Lung microvascular endothelial cell (primary cell): ENCODE measurements around the gene VMO1. TPM values are rescaled to one million over a fixed set of nuclear protein-coding genes. Genes with fewer than 3 reads are reported as not detected.

Experiments
- DNase-seq, 2 donors: peaks; one replicate each; pipeline versions ENCODE4 v3.0.0 to v3.0.0-alpha.2; 2010; ENCODE audit warnings: low read depth in 2 of 2
- total RNA-seq: library from RNA; depleted of rRNA; stranded (reverse); fragments of >200 nt; gene quantifications from 2 replicates; pipeline ENCODE4 v1.2.1, GENCODE V29; 2014

Gene VMO1
- total RNA-seq, 1 donor from 2014 or later: not detected

DNA sequence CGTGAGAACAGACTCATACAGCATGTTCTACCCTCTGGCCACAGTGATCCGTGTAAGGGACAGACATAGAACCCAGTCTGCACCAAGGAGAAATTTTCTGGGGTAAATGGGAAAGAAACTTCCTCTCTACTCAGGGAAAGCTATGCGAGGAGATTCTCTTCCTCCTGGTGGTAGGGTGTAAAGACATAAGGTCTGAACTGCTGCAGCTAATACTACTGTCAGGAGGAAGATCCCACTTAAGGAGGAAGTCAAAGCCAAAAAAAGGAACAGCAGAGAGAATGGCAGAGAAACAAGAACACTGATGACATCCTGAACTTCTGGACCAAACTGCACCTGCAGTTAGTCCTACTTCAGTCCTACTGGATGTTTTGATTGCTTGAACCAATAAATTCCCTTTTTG is 21.6 kb downstream of the VMO1 start:
- DNase-seq: no peak

DNA sequence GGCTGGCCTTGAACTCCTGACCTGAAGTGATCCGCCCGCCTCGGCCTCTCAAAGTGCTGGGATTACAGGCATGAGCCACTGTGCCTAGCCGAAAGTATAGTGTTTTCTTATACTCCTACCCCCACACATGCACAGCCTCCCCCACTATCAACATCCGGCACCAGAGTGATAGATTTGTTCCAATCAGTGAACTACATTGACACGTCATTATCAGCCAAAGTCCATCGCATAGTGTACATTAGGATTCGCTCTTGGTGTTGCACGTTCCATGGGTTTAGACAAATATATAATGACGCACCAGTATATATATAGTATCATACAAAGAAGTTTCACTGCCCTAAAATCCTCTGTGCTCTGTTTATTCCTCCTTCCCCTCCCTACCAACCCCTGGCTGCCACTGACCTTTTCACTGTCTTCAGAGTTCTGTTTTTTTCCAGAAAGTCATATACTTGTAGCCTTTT is 26.4 kb downstream of the VMO1 start:
- DNase-seq: no peak

DNA sequence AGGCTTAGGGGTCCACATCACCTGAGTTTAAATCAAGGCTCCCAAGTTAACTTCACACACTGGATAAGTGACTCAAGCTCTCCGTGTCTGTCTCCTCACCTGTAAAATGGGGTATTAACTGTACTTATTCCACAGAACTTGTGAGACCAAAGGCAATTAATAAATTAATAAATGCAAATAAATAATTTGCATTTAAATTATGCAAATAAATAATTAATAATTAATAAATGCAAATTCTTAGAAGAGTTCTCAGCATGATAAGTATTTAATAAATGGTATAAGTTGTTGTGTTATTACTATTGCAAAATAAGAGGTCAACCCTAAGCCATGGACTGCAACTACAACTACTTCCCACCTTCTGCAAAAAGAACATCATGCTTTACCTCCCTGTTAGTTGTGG is 32.8 kb downstream of the VMO1 start:
- no peak for DNase-seq

DNA sequence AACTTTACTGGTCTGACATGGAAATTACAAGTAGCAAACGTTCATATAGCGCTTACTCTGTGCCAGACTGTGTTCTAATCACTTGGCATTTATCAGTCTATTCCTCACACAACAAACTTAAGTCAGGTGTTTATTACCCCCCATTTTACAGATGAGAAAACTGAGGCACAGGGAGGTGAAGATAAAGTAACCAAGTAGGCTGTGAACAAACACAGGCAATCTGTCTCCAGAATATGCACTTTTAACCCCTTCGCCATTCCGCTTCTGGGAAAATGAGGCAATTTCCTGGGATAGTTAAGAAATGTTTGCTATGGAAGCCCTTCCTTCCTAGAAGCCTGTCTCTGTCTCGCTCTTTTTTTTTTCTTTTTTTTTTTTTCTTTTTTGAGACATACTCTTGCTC is 34.2 kb downstream of the VMO1 start:
- peak in 1 of 2 donors; percentile 54 for DNase-seq

DNA sequence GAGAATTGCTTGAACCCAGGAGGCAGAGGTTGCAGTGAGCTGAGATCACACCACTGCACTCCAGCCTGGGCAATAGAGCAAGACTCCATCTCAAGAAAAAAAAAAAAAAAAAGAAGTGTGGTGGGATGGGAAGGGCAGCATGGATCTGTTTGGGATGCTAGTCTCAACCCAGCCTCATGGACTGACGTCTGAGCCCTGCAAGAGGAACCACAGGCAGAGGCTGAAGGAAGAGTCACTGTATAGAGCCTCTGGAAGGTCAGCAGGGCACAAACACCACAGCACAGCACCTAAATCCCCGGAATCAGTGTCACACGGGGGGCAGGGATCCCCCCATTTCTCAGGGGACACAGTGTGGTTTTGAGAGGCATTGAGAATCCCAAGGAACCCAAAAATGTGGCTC is 35.6 kb downstream of the VMO1 start:
- DNase-seq: no peak

DNA sequence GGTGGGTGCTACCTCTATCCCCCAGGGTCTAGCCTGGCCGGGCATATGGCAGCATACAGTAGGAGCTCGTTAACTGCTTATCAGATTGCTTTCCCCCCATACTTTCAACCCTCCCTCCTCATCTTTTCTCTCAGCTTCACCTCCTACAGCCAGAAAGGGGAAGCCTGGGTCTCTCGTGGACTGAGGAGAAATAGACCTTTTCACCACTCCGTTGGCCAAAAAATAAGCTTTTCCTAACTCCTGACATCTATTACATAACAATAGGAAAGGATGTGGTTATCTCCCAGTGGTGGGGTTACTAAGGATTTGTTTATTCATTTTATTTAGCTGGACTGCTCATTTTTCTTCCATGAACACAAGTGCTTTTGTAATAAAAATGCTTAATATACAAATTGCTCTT is 37.5 kb downstream of the VMO1 start:
- DNase-seq: no peak

DNA sequence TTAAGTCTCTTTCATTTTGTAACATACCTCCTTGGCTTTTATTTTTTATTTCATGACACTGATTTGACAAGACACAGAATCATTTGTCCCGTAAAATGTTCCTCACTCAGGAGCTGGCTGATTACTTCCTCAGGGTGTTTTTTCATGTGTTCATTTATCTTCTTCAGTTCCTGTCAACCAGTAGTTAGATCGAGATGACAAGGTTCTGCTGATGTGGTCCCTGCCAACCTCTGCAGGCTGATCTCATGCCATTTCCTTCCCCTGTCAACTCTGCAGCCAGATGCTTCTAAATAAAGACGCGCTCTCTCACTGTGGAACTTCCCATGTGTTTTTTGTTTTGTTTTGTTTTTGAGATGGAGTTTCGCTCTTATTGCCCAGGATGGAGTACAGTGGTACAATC is 38.3 kb downstream of the VMO1 start:
- DNase-seq: peak; percentile 57 to 74

DNA sequence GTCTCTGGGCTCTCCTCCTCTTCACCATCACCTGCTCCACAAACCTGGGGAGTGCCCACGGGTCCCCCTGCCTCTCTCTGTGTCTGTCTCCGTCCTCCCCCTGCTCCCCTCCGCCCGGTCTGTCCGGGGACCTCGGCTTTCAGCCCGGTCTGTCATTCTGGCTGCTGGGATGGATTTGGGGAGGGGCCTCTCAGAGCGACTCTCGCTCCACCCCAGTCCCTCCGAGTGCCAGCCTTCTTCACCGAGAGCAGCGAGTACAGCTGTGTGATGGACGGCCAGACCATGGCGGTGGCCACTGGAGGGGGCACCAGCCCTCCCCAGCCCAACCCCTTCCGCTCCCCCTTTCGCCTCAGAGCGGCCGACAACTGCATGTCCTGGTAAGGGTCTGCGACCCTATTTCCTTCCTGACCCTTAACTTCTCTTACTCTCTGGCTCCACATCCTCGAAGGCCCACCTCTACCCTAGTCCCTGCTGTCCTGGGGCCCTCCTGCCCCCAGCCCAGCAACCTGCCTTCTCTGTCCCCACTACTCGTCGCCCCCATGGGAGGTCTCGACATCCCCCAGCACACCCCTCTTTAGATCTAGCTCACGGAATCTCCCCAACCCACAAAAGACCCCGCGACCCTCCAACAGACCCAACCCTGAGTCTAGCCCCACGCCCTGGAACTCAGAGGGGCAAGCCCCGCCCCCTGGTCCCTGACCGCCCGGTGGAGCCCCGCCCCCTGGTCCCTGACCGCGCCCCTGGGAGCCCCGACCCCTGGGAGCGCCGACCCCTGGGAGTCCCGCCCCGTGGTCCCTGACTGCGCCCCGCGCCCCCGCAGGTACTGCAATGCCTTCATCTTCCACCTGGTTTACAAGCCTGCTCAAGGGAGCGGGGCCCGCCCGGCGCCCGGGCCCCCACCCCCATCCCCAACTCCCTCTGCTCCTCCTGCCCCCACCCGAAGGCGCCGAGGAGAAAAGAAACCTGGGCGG is 40.9 kb downstream of the VMO1 start:
- no peak for DNase-seq

DNA sequence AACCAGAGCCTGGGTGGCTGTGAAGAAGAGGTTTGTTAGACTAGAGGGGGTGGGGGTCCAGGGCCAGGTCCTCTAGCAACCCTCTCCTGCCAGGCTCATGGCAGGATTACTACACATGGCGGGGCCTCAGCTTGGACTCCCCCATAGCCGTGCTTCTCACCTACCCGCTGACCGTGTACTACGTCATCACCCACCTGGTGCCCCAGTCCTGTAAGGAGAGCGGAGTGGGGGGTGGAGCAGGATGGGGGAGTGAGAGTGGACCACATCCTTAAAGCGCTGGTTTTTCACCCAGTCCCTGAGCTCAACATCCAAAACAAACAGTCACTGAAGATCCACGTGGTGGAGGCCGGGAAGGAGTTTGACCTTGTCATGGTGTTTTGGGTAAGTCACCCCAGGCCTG is 42.3 kb downstream of the VMO1 start:
- DNase-seq: no peak

DNA sequence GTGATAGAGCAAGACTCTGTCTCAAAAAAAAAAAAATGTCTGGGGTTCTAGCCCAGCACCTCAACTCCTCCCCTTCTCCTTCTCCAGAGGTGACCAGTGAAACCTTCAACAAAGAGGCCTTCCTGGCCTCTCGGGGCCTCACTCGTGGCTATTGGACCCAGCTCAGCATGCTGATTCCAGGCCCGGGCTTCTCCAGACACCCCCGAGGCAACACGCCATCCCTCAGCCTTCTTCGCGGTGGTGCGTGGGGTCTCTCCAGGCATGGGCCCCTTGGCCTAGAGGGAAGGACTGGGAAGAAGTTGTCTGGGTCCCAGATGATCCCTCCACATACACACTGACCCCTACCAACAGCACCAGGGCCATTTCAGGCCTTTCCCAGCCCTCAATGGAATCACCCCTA is 42.9 kb downstream of the VMO1 start:
- no peak for DNase-seq

DNA sequence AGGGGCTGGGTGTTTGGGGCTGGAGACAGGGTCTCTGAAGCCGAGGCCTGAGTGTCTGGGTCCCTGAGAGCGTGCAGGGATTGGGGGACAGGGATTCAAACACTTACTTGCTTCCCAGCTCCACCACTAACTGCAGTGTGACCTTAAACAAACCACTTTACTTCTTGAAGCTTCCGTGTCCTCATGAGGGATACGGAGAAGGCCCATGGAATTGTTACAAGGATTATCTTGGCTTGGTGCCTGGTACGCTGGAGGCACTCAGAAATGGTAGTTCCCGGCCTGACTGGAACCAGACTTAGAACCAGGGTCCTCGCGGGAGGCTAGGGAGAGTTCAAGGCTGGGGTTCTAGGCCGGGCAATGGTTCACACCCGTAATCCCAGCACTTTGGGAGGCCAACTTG is 43.5 kb downstream of the VMO1 start:
- no peak for DNase-seq

DNA sequence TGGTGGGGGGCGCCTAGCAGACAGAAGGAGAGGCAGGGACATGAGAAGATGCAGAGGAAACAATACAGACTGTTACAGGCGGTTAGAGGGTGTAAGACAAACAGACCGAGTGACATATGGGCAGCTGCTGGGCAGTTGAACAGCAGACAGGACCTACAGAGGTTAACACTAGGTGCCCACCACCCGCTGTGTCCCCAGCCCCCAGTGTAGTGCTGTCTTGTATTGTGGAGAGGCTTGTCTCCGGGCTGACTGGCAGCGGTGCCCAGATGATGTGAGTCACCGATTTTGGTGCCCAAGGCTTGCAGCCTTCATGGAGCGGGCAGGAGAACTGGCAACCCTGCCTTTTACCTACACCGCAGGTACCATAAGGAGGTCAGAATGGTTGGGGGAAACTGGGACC is 44.0 kb downstream of the VMO1 start:
- no peak for DNase-seq

DNA sequence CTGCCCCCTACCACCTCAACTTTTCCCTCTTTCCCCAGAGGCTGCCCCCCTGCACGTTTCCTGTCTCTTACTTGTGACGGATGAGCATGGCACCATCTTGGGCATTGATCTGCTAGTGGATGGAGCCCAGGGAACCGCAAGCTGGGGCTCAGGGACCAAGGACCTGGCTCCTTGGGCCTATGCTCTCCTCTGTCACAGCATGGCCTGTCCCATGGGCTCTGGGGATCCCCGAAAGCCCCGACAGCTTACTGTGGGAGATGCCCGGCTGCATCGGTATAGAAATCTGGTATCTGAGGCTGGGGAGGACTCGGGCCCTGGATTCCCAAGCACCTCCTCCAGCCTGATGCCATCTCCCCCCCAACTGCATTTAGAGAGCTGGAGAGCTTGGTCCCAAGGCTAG is 44.6 kb downstream of the VMO1 start:
- no peak for DNase-seq

DNA sequence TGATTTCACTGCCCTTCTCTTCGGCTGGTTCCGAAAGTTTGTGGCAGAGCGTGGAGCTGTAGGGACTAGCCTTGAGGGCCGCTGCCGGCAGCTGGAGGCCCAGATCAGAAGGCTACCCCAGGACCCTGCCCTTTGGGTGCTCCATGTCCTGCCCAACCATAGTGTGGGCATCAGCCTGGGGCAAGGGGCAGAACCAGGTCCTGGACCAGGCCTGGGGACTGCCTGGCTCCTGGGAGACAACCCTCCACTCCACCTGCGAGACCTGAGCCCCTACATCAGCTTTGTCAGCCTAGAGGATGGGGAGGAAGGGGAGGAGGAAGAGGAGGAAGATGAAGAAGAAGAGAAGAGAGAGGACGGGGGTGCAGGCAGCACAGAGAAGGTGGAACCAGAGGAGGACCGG is 45.6 kb downstream of the VMO1 start:
- no peak for DNase-seq

DNA sequence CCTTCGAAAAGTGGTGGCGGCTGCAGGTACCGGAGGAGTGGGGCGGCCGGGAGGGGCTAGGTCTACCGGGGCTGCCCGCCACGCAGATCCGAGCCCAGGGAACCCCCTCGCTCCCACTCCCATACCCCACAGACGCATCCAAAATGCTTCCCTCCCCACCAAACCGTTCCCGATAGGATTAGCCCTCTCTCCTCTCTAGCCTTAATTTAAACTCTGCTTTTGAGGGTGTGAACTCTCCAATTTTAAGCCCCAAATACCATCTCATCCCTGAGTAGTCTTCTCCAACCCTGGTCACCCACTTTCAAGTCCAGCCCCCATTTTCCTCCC is 46.2 kb downstream of the VMO1 start:
- DNase-seq: no peak

DNA sequence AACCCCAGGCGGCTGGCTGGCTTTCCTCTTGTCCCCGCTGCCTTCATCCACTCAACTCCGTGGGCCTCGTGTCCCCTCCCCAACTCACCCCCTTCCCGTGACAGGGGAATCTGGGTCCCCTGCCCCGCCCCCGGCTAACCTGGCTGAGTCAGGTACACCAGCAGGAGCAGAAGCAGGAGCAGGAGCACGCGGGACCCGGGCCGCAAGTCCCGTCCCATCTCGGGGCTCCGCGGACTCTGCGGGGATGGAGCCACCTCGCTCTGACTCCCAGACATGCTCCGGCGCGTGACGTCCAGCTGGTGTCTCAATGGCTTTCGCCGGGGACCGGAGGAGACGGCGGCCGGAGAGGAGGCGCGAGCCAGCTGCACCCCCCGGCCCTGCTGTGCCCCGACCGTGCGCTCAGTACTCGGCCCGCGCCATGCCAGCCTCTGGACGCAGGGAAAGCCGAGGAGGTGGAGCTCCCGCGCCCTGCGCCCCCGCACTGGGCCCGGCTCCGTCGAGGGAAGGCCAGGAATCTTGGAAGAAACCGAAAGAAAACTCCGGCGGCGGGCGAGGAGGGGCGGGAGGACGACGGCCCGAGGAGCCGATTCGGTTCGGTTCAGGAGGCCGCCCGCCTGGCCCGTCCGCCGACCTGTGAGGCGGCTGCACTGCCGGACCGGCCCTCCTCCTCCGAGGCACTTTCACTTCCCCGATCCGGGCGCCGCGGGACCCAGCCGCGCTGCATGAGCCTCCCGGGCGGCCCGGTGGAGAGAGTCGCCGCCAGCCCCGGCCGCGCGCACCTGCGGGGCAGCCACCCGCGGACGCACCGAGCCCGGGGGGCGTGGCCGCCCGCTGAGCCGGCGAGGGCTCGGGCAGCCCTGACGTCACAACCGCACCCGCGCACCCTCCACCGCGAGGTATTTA is 46.8 kb downstream of the VMO1 start, which contains the start of the genes CXCL16 and ZMYND15:
Gene CXCL16, minus strand, starts transcription at position 807 of the 903 bp plus-strand sequence. Its CDS starts 589 bp downstream, at position 218.
Gene ZMYND15, plus strand, starts transcription at position 712 of the 903 bp plus-strand sequence. CDS start 716 bp downstream, outside the sequence.
- DNase-seq: peak; percentile 31 to 45

DNA sequence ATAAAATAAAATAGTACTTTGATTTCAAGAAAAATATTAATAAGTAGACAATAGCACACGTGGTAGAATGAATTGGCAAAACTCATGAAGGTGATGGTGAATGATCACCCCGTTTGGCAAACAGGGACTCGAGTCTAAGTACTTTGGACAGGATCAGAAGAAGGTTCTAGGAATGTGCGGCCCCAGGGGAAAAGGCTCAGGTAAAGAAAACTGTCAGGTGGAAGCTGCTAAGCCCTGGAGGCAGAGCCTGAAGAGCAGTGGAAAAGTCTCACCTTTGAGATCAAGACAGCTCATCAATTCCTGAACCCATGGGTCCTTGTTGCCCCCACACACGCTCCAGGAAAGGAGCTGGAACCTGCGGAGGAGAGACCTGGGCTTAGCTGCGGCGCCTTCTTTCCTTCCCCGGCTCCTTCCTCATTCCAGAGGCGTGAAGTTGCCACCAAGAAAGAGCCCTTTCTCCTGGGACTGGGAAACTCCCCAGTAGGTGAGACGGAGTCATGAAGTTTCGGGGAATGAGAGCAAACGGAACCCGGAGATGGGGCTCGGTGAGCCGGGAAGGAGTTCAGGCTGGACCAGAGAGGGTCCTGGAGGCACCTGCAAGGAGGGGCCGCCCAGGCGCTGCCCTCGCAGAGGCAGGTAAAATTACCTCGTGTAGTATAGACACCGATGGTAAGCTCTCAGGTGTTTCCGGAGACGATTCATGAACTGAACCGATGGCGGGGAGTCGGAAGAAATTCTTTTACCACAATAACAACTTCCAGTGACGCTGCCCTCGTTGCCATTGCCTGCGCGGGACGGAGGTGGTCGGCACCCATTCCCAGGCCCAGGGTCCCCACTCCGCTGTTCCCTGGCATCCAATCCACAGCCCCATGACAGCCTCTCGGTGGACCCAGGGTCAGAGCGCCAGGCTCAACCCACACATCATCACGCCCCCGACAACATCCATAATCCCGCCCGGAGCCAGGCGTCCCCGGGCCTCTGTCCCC is 47.7 kb downstream of the VMO1 start:
- DNase-seq: no peak

DNA sequence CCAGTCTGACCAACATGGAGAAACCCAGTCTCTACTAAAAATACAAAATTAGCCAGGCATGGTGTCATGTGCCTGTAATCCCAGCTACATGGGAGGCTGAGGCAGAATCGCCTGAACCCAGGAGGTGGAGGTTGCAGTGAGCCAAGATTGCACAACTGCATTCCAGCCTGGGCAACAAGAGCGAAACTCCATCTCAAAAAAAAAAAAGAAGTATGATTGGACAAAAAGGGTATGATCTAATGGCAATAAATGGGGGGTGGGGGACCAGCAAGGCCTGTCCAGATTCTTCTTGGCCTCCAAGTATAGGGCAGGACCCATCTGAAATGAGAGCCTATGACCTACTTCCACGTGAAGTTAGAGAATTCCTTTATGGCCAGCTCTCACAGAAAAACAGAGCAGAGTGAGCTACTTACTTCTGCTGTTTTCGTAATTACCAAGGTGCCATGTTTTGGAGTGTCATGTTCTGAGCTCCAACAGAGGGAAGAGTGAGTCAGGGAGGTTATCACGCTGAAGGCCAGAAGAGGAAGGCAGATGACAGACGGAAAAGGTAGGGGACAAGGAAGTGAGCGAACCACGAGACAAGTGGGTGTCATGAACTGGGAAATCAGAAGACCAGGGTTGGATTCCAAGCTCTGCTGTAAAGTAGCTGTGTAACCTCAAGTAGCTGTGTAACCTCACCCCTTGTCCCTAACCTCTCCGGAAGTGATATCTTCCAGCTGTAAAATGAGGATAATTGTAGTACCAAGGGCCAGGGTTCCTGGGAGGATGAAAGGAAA is 50.1 kb downstream of the VMO1 start:
- peak; percentile 36 to 66 for DNase-seq
